Epidermal melanocyte (primary cell): Measurements from ENCODE around the gene FNTB.

ENCODE experiments used
- DNase-seq: peaks from one replicate; pipeline ENCODE4 v3.0.0; 2011; ENCODE audit warnings: low spot score; ENCODE audit not compliant: insufficient read length

FNTB gene, protein sequence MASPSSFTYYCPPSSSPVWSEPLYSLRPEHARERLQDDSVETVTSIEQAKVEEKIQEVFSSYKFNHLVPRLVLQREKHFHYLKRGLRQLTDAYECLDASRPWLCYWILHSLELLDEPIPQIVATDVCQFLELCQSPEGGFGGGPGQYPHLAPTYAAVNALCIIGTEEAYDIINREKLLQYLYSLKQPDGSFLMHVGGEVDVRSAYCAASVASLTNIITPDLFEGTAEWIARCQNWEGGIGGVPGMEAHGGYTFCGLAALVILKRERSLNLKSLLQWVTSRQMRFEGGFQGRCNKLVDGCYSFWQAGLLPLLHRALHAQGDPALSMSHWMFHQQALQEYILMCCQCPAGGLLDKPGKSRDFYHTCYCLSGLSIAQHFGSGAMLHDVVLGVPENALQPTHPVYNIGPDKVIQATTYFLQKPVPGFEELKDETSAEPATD

DNA sequence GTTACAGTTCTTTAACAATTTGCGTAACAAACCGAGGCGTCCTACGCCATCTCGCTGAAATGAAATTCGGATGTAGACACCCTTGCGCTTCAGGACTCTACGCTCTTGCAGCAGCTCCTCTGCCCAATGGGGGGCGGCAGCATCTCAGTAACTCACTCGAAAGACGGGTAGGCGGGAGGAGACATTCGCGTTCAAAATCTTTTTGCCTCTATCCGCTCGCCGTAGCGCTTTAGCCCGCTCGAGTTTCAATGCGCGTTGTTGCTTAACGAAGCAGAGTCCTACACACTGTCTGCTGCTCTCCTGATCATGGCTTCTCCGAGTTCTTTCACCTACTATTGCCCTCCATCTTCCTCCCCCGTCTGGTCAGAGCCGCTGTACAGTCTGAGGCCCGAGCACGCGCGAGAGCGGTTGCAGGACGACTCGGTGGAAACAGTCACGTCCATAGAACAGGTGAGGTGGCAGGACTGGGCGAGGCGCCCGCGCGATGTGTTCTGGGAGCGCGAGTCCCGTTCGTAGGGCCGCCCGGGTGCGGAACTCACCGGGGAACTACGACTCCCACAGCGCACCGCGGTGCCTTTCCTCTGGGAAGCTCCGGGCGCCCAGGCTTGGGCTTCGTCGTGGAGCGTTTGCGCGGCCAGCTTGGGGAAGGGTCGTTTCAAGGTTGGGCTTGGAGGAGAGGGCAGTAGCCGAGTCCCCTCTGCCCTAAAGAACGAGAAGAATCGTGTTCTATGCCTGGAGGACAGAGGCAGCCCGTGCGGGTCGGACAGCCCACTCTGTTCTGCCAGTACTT lies at the start of gene FNTB:
Gene FNTB, plus strand, starts transcription at position 248 of the 790 bp plus-strand sequence. Its CDS starts 59 bp downstream, at position 307.
- peak; percentile 95 for DNase-seq

DNA sequence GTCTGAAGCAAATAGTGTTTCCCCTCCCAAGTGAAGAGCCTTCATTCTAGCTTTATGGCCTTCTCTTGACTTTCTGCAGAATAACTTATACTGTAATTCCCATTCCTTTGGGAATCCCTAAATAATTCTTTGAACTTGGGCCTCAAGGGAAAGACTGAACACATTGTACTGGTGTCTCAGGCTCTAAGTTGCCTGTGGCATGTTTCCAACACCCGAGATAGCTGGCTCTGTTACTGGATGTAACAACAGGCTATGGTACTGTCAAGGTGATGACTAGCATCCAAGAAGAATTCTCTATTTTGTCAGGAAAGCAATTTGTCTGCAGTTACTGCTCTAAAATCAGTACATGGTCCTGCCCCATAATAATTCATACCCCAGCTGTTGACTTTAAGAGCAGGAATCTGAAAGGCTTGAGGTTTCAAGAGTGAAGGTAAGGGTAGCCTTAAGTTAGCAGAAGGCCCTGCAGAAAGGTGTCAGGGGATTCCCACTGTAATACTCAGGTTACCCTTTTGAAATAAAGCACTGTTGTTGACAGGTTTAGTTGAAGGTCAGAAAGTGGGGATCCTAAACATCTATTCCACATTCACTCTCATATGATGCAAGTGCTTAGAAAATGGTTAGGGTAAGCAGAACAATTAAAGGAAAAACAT lies 49.4 kb upstream of the FNTB start:
- no peak for DNase-seq

DNA sequence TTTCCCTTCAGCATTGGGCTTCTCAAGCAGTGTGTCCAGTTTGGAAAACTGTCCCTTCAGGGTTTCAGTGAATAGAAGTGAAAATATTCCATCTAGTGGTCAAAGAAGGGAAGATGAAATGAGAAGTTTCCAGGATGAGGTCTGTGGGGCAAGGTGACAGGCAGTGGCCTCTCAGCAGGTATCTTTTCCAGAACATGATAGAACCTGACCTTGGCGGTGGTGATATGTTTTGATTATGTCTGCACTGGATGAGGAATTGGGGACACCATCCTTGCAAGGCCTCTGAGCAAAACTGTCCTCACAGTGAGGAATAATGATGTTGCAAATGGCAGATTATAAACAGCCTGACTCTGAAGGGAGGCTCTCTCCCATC lies 48.9 kb upstream of the FNTB start:
- DNase-seq: no peak

DNA sequence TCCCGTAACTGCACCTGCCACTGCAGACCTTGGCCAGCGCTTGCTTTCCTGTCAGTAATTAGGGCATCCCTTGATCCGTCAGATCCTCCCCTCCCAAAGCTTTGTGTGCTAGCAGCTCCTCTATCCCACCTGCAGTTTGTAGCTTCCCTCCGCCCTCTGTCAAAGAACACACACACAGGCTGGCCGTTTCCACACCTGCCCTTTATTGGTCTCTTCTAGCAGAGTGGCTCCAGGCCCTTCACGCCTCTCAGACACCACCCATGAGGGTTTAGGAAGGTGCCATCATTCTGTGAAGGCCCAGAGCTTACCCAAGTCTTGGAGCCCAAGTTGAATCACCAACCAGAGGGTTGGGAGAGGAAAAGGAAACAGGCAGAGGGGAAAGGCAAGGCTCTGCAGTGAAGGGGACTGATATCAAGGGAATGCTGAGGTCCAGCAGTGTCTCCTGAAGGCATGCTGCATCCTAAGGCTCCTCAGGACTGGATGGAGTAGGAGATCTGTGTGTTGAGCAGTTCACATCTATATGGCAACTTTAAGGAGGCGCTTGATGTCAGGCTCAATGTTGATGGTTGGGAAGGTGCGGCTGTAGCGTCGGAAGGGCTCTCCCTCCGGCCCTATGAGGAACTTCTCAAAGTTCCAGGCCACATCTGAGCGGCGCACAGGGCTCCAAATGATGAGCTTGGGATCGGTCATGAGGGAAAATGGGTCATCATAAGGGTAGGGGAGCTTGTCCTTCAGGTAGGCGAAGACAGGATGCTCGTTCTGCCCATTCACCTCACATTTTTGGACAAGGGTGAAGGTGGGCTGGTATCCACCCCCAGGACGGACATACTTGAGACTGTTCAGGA lies 47.5 kb upstream of the FNTB start:
- DNase-seq: no peak

DNA sequence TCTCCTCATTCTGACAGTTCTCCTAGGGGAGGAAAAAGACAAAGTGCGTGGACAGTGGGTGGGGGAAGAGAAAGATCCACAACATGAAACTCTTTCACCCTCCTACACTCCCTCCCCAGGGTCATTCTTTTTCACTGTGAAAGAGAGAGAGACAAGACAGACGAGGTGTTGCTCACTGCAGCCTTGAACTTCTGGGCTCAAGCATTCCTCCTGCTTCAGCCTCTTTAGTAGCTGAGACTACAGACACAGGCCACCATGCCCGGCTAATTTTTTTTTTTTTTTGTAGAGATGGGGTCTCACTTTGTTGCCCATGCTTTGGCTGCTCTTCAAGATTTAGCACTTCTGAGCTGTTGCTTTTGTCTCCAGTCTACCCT lies 46.9 kb upstream of the FNTB start:
- DNase-seq: no peak

DNA sequence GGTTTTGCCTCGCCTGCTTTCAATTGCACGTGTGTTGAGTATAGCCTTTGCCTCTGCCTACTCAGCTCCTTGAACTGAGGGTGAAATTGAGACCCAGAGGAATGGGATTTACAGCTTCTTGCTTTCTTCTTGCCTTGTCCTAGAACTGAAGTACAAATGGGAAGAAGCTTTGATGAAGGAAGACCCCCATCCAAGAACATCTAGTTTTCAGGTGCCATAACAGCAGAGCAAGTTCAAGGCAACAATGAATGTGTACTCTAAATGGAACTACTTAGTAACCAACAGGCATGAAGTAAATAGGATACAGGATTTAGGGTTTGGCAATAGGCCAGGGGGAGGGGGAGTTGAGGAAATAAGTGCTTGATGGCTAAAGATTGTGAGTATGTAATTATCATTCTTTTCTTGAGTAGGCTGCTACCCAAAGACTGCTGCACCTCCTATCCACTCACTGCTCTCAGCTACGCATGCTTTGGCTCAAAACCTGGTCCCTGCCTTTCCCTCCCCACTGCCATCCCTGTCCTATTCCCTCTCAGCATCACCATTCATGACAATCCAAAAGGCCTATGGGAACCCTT lies 46.3 kb upstream of the FNTB start:
- no peak for DNase-seq

DNA sequence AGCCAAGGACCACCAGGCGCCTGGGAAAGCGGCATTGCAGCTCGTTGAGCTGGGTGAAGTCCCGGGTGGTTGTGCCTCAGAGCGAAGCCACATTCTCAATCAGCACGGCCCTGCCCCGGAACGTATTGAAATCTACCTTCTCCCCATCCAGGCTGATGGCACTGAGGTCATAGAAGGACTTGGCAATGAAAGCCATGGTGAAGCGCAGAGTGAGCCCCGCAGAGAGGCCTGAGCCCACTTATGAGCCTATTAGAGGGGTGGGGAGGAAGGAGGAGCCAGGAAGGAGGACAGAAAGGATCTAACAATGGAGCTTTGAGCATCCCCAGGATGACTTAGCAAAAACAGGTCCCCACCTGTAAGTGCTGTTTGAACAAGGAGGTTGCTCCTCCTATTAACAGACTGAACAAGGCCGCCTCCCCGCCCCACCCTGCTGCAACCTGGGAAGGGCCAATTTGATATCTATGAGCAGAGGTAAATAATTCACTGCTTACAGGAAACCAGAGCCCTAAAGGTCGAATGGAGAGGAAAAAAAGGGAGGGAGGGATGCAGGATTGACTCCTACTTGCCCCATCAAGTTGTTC lies 44.1 kb upstream of the FNTB start, which contains the start of gene GPX2:
Gene GPX2, minus strand, starts transcription at position 215 of the 581 bp plus-strand sequence. Its CDS starts 19 bp downstream, at position 196.
- DNase-seq: no peak

DNA sequence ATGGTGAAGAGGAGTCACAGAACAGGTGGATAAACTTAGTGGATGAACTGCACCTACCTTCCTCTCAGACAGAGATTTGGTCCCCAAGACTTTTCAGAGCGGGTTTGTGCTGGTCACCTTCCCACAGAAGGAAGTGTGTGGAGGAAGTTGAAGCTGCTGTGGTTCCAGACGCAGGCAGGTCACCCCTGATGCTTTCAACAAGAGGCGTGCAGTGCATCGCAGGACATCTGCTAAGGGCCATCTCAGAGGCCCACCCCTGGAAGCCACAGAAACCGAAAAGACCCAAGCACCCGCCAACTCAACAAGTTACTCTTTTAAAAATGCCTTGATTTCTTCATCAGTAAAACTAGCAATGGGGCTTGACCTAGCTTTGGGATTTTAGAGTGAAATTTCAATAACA lies 43.1 kb upstream of the FNTB start:
- no peak for DNase-seq

DNA sequence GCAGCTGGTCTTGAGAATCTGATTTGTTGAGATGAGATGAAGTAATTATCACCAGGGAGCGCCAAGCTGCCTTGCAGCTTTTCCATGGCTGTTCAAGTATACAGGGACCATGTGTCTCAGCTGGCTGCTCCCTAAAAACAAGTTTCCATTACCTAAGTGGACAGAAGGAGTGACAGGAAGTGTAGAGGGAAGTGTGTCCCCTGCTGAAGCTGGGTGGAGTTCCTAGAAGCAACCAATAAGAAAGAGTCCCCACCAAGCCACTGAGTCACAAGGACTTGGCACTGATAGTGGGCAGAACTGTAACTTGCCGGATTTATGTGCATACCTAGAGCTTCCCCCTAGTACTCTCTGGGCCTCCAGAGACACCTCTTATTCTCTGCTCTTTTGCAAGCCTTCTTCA lies 42.7 kb upstream of the FNTB start:
- no peak for DNase-seq

DNA sequence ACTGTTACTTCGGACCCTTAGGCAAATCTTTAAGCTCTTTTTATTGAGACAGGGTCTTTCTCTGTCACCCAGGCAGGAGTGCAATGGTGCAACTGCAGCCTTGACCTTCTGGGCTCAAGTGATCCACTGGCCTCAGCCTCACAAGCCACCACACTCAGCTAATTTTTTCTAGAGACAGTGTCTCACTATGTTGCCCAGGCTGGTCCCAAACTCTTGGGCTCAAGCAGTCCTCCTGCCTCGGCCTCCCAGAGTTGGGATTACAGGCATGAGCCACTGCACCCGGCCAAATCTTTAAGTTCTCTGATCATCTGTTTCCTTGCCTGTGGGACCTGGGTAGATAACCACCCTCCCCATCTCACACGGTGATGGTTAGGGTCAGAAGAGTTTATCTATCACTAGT lies 41.8 kb upstream of the FNTB start:
- DNase-seq: no peak

DNA sequence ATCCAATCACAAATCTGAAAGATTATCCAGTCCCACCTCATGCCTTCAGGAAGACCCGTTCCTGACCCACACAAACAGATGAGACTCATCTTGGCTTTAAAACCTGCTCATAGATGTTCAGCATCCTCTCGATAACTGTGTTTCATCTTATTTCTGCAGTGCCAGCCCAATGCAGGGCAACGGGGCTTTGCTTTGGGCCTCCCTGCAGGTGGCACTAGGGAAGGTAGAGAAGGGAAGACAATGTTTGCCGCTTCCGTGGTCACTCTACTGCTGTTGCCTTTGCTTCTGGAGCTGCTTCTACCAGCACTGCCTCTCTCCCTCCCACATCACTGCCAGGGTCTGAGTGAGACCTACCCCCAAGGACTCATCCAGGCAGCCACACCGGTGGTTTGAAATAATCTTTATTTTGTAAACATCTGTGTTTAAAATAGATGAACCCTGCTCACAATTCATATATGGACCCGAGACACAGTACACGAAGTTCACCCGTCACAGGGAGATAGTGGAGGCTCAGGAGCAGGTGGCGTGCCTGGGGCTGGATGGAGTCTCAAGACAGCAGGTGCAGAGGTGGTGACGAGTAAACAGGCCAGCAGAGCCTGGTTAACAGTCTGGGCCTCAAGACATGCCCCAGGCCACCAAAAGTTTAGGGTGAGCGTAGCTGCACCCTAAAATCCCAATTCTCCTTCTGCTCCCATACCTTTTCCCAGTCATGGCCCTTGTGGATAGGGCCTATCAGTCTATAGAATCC lies 41.1 kb upstream of the FNTB start:
- DNase-seq: no peak

DNA sequence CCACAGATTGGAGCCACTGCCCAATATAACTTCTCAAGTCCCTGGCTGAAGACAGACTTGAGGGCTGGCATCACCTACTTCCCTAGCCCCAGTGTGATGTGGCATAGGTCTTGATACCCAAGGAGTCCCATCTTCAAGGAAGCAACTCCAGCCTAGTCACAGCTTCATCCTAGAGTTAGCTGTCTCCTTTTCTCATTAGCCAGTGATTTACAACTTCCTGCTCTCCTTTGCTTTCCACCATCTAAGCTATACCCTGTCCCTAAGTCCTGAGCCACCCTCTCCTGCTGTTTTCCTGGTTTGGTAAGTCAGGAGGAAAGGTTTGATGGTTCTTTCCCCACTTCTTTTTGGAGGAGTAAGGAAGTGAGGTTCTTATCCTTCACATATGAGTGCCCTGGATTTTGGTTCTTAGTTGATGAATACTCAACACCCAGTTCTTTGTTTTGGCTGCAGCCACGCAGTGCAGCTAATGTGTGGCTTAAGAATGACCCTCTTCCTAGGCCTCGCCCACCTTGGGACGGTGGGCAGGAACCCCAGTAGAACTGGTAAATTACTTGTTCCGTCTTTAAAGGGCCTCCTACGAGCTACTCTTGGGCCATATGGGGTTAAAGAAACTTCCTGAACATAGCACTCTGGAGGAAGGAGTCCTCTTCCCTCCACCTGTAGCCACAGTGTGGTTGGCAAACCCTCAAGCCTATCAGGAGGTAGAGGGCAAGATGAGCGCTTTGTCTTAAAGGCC lies 40.2 kb upstream of the FNTB start:
- DNase-seq: no peak

DNA sequence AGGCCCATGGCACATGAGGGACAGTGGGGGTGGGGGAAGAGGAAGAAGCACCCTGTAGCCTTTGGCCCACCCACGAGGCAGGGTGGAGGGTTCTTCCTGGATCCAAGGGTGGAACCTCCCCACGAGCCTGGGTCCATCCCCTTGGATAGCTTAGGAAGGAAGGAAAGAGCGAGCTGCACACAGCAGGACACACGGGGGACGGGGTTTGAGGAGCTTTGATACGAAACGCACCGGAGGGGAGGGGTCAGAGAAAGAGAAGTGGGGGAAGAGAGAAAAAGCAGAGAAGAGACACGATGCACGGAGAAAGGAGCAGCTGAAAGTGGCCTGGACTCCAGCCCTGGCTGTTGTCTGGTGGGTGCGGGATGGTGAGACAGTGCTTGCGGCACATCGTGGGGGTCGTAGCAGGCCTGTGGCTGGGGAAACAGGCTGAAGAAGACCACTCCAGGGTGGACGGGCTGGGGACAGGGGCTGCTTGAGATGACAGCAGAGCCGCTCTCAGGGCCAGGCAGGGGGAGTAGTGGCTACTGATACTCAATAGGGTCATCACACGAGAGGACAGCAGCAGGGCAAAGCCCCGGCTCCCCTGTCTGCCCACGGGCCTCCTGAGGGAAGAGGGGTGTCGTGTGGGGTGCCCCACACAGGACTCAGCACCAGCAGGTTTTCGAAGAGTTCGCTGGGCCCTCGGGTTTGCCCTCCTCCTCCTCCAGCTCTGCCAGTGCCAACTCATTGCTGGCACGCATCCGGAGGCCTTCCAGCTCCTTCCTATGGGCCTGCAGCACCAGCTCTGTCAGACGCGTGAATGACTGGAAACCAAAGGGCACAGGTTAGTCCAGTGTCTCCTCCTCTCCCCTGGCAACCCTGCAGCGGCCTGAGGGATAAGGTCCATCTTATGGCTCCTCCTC lies 38.7 kb upstream of the FNTB start:
- DNase-seq: no peak

DNA sequence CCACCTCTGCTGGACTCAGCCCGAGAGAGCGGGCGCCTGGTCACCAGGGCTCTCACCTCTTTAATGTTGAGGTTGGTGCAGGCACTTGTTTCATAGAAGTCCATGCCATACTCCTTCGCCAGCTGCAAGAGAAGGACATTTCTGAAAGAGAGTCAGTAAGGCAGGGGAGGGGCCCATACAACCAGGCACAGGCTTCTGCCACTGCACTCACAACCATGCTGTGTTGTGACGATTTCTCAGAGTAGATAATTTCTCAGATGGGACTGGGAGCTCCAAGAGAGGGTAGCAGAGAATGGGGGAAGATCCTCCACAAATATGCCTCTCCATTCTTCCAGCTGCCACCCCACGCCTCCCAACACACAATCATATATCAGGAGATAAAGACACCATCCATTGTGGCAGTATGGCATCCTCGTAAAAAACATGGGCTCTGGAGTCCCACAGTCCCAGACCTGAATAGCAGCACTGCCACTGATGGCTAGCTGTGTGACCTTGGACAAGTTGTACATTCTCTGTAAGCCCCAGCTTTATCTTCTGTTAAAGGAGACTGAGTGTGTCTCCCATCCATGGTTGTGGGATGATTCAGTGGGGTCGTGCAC lies 38.0 kb upstream of the FNTB start:
- DNase-seq: no peak

DNA sequence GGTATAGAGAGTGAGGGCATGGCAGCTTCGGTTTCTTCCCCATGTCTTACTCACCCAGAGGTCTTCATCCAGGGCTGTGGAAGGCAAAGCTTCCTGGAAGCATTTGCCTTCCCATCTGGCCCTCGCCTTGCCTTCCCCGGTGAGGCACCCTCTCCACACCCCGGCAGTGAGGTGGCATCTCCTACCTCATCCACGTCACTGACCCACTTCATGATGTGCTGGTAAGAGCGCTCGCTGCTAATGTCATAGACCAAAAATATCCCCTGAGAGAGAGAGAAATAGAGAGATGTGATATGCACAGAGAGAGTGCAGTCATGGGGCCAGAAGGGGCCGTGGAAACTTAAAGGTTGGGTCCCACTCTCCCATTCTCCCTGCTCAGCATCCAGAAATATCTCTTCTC lies 35.8 kb upstream of the FNTB start:
- no peak for DNase-seq

DNA sequence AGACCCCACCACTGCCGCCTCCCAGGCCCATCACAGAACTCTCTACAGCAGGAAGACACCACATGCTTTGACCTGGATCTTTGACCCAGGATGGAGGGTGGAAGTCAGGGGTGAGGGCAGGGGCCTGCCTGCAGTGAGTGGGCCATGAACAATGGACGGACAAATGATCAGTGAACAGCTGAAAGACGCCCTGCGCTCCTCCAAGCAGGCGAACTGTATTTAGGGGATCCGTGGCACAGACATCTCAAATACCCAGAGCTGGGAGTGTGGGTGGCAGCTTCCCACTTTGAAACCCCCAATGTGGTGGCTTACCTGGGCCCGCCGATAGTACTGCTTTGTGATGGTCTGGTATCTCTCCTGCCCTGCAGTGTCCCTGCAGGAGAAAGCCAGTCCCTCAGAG lies 35.4 kb upstream of the FNTB start:
- DNase-seq: no peak

DNA sequence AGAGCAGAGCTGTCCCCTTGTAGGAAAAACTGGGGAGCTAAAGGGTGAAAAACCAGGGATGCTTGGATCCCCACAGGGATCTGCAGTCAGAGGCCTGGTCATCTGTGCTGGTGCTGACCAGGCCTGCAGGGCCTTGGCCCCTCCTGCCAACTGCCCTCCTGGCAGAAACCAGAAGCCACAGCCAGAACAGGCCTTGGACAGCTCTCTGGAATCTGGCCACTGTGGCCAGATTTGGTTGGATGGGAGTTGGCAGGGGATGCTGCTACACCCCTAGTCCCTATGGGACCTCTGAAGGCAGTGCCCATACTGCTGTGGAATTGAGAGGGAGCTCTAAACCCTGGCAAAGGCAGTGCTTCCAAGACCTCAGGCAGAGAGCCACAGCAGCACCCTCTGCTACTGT lies 35.0 kb upstream of the FNTB start:
- no peak for DNase-seq
